ENCODE measurements around the gene TMPRSS6. TPM values are rescaled to one million over a fixed set of nuclear protein-coding genes. Genes with fewer than 3 reads are reported as not detected.

TMPRSS6 gene
- total RNA-seq, 1 donor from 2014 or later, result 107 TPM

DNA sequence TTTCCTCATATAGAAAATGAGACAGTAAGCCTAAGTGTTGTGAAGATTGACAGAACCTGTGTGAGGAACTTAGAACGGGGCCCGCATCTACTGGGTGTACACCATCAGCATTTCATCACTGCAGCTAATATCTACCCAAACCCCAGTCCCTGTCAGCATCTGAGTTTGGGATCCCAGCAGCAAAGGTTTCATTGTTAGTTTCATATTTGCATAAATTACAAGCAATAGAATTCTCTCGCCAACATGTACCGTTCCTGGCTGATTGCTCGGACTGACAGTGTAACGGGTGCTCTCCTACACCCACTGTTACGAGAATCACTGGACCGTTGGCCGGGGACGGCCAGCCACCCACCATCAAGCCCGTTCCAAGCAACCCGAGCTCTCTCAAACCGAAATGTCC is 10.4 kb upstream of the TMPRSS6 start:
- ATAC-seq (no peak), DNase-seq (ENCODE audit: low spot score) (no peak)

- ATAC-seq (no peak), DNase-seq (ENCODE audit: low spot score) (no peak)
Measured at GRCh38 chr22:37118083-37118482, 8.6 kb upstream of the TMPRSS6 start.

- ATAC-seq, result no peak
- DNase-seq (ENCODE audit: low spot score), result no peak
Measured at GRCh38 chr22:37117092-37117491, 7.6 kb upstream of the TMPRSS6 start.

- ATAC-seq, result no peak
- DNase-seq (ENCODE audit: low spot score), result no peak
Measured at GRCh38 chr22:37115032-37115431, 5.5 kb upstream of the TMPRSS6 start.

DNA sequence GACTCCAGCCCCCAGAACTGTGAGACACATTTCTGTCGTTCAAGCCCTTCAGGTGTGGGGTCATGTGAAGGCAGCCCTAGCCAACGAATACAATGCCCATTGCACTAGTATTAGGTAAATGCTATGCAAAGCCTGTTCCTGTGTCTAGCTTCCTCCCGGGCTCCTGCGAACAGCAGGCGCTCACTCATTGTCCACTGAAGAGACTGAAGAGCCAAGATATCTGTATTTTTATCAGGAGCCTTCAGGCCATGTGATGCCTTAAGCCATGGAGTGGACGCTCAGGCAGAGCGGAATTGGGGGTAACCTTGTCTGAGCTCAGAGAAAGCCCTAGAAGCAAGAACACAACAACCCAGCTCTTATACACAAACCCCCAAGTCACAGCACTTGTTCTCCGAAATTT is 4.2 kb upstream of the TMPRSS6 start:
- DNase-seq (ENCODE audit: low spot score) (no peak), ATAC-seq (no peak)

GRCh38 chr22:37112084-37112728 is 2.7 kb upstream of the TMPRSS6 start:
- DNase-seq (ENCODE audit: low spot score) (peak; percentile 93), ATAC-seq (peak; percentile 52)

DNA sequence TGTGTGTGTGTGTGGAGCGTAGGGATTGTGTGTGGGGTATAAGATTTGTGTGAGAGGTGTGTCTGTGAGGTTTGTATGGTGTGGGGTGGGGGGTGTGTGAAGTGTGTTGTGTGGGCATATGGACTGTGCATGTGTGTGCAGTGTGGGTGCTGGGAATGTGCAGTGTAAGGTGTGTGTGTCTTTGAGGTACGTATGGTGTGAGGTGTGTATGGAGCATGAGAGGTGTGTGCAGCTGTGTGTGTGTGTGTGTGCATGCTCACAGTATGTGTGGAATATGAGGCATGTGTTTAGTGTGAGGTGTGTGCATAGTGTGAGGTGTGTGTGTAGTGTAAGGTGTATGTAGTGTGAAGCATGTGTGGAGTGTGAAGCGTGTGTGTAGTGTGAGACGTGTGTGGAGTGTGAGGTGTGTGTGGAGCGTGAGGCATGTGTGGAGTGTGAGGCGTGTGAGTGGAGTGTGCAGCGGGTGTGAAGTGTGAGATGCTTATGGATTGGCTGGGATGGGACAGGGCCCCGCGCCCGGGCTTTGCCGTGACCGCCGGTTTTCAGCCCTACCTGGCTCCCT is 1.7 kb upstream of the TMPRSS6 start:
- ATAC-seq, result no peak
- no peak for DNase-seq (ENCODE audit: low spot score)

- DNase-seq (ENCODE audit: low spot score) (peak; percentile 55), ATAC-seq (peak; percentile 21)
Measured at GRCh38 chr22:37107816-37108621, 1.5 kb downstream of the TMPRSS6 start.

DNA sequence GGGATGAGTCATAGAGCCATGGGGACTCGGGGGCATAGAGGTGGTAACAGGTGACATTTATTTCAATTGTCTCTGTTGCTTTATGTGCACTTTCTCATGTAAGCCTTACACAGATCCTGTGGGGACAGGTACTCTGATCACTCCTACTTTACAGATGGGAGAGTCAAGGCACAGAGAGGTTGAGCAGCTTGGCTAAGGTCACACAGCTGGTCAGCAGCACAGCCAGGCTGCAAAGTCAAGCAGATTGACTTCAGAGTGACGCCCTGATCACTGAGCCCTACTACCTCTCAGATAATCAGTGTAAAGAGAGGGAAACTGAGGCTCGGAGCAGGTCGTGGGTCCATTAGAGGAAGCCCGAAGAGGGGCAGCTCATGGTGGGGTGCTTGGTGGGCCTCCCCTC is 3.5 kb downstream of the TMPRSS6 start:
- DNase-seq (ENCODE audit: low spot score) (no peak), ATAC-seq (no peak)

DNA sequence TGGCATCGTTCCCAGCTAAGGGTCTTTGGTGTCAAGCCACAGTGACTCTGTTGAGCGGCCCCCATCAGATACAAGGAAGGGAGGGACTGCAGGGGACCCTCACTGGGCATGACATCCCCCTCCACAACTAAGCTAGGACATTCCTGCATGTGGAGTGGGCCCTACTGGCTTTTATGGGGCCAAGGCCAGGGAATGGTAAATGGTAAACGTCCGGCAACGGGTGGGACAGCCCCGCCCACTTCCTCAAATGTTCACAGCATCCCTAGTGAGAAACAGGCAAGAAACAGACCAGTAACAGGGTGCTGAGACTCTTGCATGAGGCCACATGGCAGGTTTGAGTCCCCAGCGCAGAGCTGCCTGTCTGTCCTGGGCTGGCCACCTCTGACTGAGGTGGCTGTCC is 4.4 kb downstream of the TMPRSS6 start:
- DNase-seq (ENCODE audit: low spot score) (no peak), ATAC-seq (no peak)

DNA sequence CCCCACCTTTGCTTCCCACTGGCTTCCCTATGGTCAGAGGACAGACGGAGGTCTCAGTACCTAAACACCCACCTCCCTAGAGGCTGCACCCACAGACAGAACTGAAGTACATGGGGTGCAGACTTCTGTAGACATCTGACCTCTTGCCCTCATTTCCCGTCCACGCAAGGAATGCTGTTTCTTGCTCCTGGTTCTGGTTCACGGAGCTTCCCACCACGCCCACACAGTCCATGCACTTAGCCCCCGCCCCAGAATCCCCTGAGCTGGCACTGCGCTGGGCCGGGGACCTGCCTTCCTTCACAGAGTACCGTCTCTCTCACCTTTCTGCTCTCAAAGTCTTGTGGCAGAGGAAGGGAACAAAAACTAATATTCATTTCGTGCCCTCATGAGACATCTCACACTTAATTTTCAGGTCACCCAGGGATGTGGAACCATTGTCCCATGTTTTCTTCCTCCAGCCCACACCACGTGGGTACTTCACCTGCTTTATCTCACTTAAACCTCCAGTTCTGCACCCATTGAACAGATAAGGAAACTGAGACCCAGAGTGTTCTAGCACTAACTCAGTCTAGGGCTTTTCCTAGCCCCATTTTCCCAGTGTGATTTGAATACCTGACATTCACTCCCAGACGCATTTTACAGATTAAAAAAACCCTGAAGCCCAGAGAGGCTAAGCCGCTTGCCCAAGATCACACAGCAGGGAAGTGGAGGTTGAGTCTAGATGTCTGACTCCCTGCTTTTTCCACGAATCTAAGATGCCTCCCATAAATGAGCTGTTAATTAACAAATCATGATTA is 5.7 kb downstream of the TMPRSS6 start:
- DNase-seq (ENCODE audit: low spot score), result no peak

DNA sequence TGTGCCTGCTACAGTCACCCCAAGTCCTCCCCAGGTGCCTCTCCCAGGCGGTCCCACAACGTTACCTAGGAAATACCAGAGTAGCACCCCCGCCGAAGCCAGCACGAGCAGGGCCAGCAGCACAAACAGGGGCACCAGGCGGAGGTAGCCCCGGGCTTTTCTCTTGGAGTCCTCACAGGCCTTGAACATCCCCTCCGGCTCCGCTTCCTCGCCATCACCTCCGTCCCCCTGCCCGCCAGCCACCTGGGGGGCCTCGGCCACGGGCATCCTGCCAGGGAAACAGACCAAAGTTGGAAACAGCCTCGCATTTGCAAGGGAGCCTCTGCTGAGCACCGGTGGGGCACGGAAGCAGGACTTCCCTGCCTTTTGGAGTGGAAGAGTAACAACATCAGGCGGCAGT is 6.4 kb downstream of the TMPRSS6 start:
- ATAC-seq (no peak), DNase-seq (ENCODE audit: low spot score) (no peak)

More for the DNA sequence above, 5.7 kb downstream of the TMPRSS6 start:
- ATAC-seq, result no peak

- DNase-seq (ENCODE audit: low spot score) (no peak), ATAC-seq (no peak)
Measured at GRCh38 chr22:37101311-37102066, 8.0 kb downstream of the TMPRSS6 start.

DNA sequence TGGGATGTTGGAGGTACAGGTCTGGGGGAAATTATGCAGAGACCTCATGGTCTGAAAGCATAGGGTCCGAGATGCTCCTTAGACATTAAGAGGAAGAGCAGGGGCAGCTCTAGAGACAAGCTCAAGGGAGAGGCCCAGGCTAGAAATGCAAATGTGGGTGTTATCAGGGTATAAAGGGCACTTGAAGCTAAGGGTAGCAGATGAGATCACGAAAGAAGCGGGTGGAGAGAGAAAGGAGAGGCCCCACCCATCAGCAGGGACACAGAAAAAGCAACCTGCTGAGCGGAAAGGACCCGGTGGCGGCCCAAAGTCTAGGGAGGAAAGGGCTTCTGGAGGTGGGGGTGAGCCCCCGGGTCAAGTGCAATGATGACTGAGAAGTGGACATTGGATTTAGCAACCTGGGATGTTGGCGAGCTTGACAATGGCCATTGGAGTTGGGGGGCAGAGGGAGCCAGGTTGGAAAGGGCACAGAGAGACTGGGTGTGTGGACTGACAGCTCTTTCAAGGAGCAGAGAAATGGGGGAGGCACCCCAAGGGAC is 8.9 kb downstream of the TMPRSS6 start:
- DNase-seq (ENCODE audit: low spot score) (no peak), ATAC-seq (peak; percentile 46)

- ATAC-seq (peak; percentile 15), DNase-seq (ENCODE audit: low spot score) (no peak)
Measured at GRCh38 chr22:37098976-37099591, 10.4 kb downstream of the TMPRSS6 start.

DNA sequence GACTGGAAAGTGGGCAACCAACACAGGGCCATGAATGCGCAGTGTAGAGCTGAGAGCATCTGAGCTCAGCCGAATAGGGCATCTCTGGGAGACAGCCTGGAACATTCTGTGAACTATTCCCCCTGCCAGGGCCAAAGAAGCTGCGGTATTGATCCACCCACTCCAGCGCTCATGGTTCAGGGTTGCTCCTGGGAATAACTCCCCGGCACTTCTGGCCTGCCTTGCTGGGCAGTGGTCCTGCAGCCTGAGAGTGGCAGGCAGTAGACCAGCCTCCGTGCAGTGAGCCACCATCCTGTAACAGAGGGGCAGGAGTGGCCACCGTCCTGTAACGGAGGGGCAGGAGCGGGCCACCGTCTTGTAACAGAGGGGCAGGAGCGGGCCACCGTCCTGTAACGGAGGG is 12.2 kb downstream of the TMPRSS6 start:
- DNase-seq (ENCODE audit: low spot score) (no peak), ATAC-seq (no peak)

GRCh38 chr22:37095113-37095512 is 14.4 kb downstream of the TMPRSS6 start:
- DNase-seq (ENCODE audit: low spot score), result no peak
- ATAC-seq, result no peak

DNA sequence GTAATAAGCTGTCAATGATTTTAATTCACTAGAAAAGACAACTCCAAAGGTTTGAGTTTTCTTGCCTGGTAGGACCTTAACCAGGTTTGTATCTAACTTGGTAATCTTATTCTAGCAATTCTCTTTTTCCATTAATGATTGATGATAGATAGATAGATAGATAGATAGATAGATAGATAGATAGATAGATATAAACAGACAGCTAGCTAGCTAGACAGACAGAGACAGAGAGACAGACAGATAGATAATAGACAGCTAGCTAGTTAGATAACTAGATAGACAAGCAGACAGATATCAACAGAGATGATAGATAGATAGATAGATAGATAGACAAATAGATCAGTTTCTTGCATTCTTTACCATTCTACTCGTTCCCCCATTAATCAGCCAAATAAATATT is 15.3 kb downstream of the TMPRSS6 start:
- no peak for ATAC-seq
- DNase-seq (ENCODE audit: low spot score), result no peak

- DNase-seq (ENCODE audit: low spot score) (no peak), ATAC-seq (no peak)
Measured at GRCh38 chr22:37092997-37093396, 16.5 kb downstream of the TMPRSS6 start.

DNA sequence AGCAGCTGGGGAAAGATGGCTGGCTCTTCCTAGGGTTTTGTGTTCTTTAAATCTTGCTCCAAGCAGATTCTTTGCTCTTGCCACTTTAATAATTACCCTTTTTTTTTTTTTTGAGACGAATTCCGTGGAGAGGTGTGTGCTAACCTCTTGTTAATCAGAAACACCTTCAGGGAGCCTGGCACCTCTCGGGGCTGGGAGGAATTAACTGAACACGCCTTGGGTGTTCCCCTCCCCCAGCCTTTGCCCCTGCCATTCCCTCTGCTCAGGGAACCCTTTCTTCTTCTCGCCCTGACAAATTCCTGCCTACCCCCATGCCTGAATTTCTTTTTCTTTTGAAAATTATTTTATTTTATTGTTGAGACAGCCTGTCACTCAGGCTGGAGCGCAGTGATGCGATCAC is 17.5 kb downstream of the TMPRSS6 start:
- ATAC-seq (no peak), DNase-seq (ENCODE audit: low spot score) (no peak)

Measured in left lobe of liver (tissue), 2 donors.